Upper lobe of left lung (tissue), 6 donors: ENCODE data around the gene CRYAB. TPM values are rescaled to one million over a fixed set of nuclear protein-coding genes. Genes with fewer than 3 reads are reported as not detected.

Source experiments
- ATAC-seq, 2 donors: fragments of 200-7000 bp; cut with Tn5 transposase; one replicate each; pipeline ENCODE4 v1.9.1; 2022; ENCODE audit warnings: mild to moderate bottlenecking in 2 of 2, moderate library complexity in 2 of 2; ENCODE audit not compliant: low FRiP score in 2 of 2
- DNase-seq, 2 donors: peaks; one replicate each; pipeline ENCODE4 v3.0.0-alpha.2; 2019 to 2020
- H3K27ac ChIP-seq, 4 donors: fragments of 200-600 bp; sonication (generic); one replicate each; pipeline ENCODE4 v1.5.1; 2016 to 2019
- H3K27me3 ChIP-seq, 4 donors: fragments of 200-600 bp; sonication (generic); one replicate each; pipeline ENCODE4 v1.5.1; 2017 to 2019
- H3K36me3 ChIP-seq, 4 donors: fragments of 200-600 bp; sonication (generic); one replicate each; pipeline ENCODE4 v1.5.1; 2016 to 2019
- H3K4me1 ChIP-seq, 4 donors: fragments of 200-600 bp; sonication (generic); one replicate each; pipeline ENCODE4 v1.5.1; 2018 to 2019
- H3K4me3 ChIP-seq, 4 donors: fragments of 200-600 bp; sonication (generic); one replicate each; pipeline ENCODE4 v1.5.1; 2017 to 2019; ENCODE audit warnings: mild to moderate bottlenecking in 2 of 4, moderate library complexity in 1 of 4
- H3K9me3 ChIP-seq, 4 donors: fragments of 200-600 bp; sonication (generic); one replicate each; pipeline ENCODE4 v1.5.1; 2018 to 2019
- EP300 ChIP-seq, 4 donors: sonication (generic); formaldehyde crosslinking; IDR thresholded peaks; one replicate each; pipeline ENCODE4 v1.5.1; 2017; ENCODE audit warnings: antibody characterized with exemption in 4 of 4, control low read depth in 2 of 4
- POLR2A ChIP-seq, 4 donors: fragments of 450-650 bp; IDR thresholded peaks; one replicate each; pipeline ENCODE4 v1.5.1; 2016 to 2017; ENCODE audit warnings: antibody characterized with exemption in 4 of 4, mild to moderate bottlenecking in 2 of 4
- POLR2AphosphoS5 ChIP-seq, 2 donors: sonication (generic); formaldehyde crosslinking; IDR thresholded peaks; one replicate each; pipeline ENCODE4 v1.5.1; 2017; ENCODE audit warnings: antibody characterized with exemption in 2 of 2
- WGBS, 2 donors: methylation state at CpG; one replicate each; pipeline ENCODE4 v1.1.5; 2017 to 2018; 5-methylcytosine and 5-hydroxymethylcytosine counted together
- total RNA-seq, 6 donors: library from RNA; depleted of rRNA in 4 of 6; stranded (reverse); fragments of >200 nt in 4 of 6; gene quantifications; one replicate each; pipeline versions ENCODE4 v1.1.0 to v1.2.1, GENCODE V29; 2016 to 2021
- TF ChIP-seq, protein P1 (sequence below), 6 experiments: fragments of 450-650 bp in 4 of 6; fragments of 200-600 bp in 2 of 6; sonication (generic) in 2 of 6; IDR thresholded peaks; one replicate each; pipeline ENCODE4 v1.5.1; 2016 to 2019; ENCODE audit warnings: antibody characterized with exemption in 6 of 6
- donor health status: DM: no; HTN: no; CAD: no; lungs with moderate emphysema.
- donor health status: DM: no; HTN: yes; CAD: no; lungs with severe emphysema.

Gene CRYAB
- total RNA-seq, 6 donors from 2014 or later = 21.0 to 79.7 (median 30.2) TPM

DNA sequence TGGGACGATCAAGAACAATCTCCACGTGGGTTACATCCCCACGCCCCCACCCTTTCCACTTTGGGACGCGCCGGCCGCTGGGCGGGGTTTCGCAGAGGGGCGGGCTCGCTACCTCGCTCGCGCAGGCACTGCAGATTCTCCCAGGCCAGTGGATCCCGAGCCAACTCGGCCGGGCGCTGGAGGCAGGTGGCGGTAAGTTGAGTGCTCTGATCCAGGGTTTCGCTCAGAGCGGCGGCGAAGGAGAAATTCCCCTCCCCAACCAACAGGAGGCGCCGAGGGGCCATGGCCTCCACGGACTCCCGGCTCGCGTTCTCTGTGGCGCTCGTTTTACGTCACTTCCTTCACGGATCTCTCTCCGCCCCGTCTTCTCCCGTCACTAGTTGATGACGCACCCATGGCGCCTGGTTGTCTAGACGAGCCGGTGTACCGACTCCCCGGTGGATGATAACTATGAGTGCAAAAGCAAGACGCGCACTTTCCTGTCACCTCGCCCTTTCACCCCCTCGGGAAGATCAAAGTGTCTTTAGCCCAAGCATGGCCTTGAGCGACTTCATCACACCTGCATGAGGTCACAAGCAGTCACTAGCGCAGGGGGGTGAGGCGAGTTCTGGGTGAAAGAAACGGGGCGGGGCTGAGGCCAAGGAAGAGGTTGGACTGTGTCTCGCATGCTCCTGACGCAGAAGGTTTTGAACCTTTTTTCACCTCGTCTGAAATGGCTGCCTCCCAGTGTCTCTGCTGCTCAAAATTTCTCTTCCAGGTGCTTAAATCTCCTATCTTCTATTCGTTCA lies 32.5 kb downstream of the CRYAB start, which contains the start of the genes CFAP68 and FDXACB1:
CFAP68 (plus strand) TSS at position 693 of the 788 bp plus-strand sequence; CDS start at position 713, 20 bp downstream.
FDXACB1 (minus strand) TSS at position 317 of the 788 bp plus-strand sequence; CDS start at position 284, 33 bp downstream.
- no peaks in the 10 kb centered on the region for H3K9me3 ChIP-seq
- peak within 1 kb of the TSS; percentile 89 to 96 (median 92) for H3K27ac ChIP-seq
- H3K4me3 ChIP-seq = peak within 1 kb of the TSS; percentile 50 to 62 (median 58)
- DNase-seq = peak; percentile 97 to 98
- peaks cover 6 to 20% (median 13%) of the 10 kb centered on the region in 4 donors for H3K4me1 ChIP-seq
- H3K36me3 ChIP-seq = peaks cover 0 to 8% (median 2%) of the 10 kb centered on the region in 4 donors
- 0 to 1% methylated on average over 22 to 49 of the region's 55 CpGs for WGBS, 2 donors
- H3K27me3 ChIP-seq = no peaks in the 10 kb centered on the region
- peak; percentile 97 to 98 for ATAC-seq
- TF ChIP-seq POLR2AphosphoS5 (IDR thresholded peaks at IDR 0.05) = peak; percentile 86 to 94
- peak in 1 of 4 donors; percentile 40 for TF ChIP-seq EP300 (IDR thresholded peaks at IDR 0.05)
- TF ChIP-seq, protein P1, sequence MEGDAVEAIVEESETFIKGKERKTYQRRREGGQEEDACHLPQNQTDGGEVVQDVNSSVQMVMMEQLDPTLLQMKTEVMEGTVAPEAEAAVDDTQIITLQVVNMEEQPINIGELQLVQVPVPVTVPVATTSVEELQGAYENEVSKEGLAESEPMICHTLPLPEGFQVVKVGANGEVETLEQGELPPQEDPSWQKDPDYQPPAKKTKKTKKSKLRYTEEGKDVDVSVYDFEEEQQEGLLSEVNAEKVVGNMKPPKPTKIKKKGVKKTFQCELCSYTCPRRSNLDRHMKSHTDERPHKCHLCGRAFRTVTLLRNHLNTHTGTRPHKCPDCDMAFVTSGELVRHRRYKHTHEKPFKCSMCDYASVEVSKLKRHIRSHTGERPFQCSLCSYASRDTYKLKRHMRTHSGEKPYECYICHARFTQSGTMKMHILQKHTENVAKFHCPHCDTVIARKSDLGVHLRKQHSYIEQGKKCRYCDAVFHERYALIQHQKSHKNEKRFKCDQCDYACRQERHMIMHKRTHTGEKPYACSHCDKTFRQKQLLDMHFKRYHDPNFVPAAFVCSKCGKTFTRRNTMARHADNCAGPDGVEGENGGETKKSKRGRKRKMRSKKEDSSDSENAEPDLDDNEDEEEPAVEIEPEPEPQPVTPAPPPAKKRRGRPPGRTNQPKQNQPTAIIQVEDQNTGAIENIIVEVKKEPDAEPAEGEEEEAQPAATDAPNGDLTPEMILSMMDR (IDR thresholded peaks at IDR 0.05) = peak; percentile 93 to 99 (median 99)
- TF ChIP-seq POLR2A (IDR thresholded peaks at IDR 0.05) = peak in 3 of 4 donors; percentile 31 to 82 (median 63)

DNA sequence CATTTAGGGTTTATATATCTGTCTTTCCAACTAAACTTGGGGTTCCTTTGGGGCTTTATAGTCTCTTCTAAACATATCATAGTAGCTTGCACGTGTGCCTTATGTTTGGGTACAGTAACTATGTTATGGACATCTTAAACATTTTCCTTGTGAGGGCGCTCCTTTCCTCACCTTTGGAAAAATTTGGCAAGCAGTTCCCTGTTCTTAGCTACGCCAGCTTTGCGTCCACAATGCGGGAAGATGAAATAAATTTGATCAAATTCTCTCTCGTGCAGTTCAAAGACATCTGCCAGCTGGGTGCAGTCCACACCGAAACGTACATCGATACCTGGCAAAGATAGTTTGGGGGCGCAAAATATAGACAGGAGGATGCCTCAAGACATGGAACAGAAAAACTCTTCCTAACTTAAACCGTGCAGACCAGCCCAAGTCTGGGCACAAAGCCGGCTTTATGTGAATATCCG lies 33.2 kb downstream of the CRYAB start:
- Histone ChIP-seq H3K9me3 (no peaks in the 10 kb centered on the region), H3K4me1 (peaks cover 6 to 20% (median 13%) of the 10 kb centered on the region in 4 donors), H3K4me3 (peak overlapping the region; percentile 50 to 62 (median 58)), H3K27me3 (no peaks in the 10 kb centered on the region), H3K27ac (peak overlapping the region; percentile 89 to 96 (median 92)), H3K36me3 (peaks cover 0 to 8% (median 2%) of the 10 kb centered on the region in 4 donors)
- TF ChIP-seq, protein P1 (IDR thresholded peaks at IDR 0.05) = no peak
- TF ChIP-seq EP300 (IDR thresholded peaks at IDR 0.05) (no peak), POLR2AphosphoS5 (IDR thresholded peaks at IDR 0.05) (no peak), POLR2A (IDR thresholded peaks at IDR 0.05) (no peak)
- WGBS, 2 donors = 1 to 2% methylated on average over 13 of the region's 13 CpGs
- no peak for ATAC-seq
- DNase-seq = no peak

DNA sequence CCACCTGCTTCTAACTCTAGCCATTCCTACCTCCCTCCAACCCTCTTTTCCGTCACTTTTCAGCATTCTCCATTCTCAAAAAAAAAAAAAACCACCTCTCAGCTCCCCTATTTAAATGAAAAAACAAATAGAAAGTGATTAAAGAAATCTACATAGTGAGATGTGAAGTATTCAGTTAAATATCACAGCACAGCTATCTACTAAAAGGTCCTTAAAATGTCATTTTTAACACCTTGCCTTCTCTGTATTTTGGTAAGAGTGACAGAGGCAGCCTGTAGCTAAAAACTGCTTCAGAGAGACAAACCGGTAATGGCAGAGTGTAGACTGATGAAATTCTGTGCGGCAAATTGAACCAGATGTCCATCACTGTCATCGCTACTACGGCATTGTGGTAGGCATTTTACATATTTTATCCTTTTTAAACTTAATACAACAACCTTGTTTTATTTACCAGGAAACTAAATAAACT lies 39.8 kb downstream of the CRYAB start:
- H3K4me3 ChIP-seq = peak overlapping the region; percentile 84 to 98 (median 94)
- H3K27ac ChIP-seq = peak overlapping the region; percentile 84 to 95 (median 93)
- no peak for ATAC-seq
- no peaks in the 10 kb centered on the region for H3K9me3 ChIP-seq
- DNase-seq = no peak
- 64 to 69% methylated on average over 5 of the region's 5 CpGs for WGBS, 2 donors
- TF ChIP-seq, protein P1 (IDR thresholded peaks at IDR 0.05) = no peak
- TF ChIP-seq POLR2A (IDR thresholded peaks at IDR 0.05) = no peak
- TF ChIP-seq EP300 (IDR thresholded peaks at IDR 0.05) = no peak
- TF ChIP-seq POLR2AphosphoS5 (IDR thresholded peaks at IDR 0.05) = no peak
- H3K27me3 ChIP-seq = no peaks in the 10 kb centered on the region
- H3K36me3 ChIP-seq = peaks cover 2 to 28% (median 7%) of the 10 kb centered on the region in 4 donors
- peaks cover 9 to 21% (median 14%) of the 10 kb centered on the region in 4 donors for H3K4me1 ChIP-seq

DNA sequence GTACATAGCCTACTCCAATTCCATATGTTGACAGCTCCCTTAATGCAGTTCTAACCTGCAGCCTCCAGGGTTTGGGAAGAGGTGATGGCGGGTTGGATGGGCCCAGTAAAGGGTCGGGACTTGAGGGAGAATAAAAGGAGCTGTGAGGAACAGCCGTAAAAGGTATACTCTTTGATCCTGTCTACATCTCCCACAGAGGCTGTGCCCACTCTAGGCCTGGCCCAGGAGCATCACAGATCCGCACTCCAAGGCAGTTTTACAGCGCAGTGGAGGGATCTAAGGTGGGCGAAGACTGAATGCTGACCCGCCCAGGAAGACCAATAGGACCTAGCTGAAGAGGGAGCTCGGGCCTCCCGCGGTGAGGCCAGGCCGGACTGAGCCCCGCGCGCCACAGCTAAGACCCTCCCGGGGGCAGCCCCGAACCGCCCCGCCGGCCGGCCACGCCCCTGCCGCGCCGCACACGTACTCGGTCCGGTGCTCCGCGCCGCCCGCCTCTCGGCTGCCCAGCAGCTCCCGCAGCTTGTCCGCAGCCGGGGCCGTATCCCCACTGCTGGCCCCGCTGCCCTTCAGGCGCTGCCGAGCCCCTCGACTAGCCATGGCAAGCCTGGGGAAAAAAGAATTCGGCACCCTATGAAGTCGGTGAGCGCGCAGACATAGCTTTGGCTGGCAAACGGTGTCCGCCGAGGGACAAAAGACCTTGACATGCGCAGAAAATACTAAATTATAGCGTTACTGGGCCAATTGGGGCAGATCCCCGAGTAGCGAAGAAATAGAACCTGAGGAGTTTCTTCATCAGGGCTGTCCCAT lies 40.5 kb downstream of the CRYAB start, which contains the start of gene ALG9:
ALG9 (minus strand) TSS at position 696 of the 807 bp plus-strand sequence; CDS start at position 597, 99 bp downstream.
- peaks cover 9 to 21% (median 14%) of the 10 kb centered on the region in 4 donors for H3K4me1 ChIP-seq
- H3K27me3 ChIP-seq = no peaks in the 10 kb centered on the region
- H3K9me3 ChIP-seq = no peaks in the 10 kb centered on the region
- WGBS, 2 donors = 1% methylated on average over 28 to 36 of the region's 51 CpGs
- H3K36me3 ChIP-seq = peaks cover 5 to 35% (median 8%) of the 10 kb centered on the region in 4 donors
- peak; percentile 73 to 95 for DNase-seq
- ATAC-seq = peak; percentile 89 to 97
- TF ChIP-seq POLR2AphosphoS5 (IDR thresholded peaks at IDR 0.05) (peak; percentile 60 to 72), POLR2A (IDR thresholded peaks at IDR 0.05) (peak in 1 of 4 donors; percentile 54), EP300 (IDR thresholded peaks at IDR 0.05) (peak in 1 of 4 donors; percentile 26)
- TF ChIP-seq, protein P1 (IDR thresholded peaks at IDR 0.05) = peak in 5 of 6 experiments; percentile 19 to 41 (median 37)
- peak within 1 kb of the TSS; percentile 84 to 95 (median 93) for H3K27ac ChIP-seq
- peak within 1 kb of the TSS; percentile 84 to 98 (median 94) for H3K4me3 ChIP-seq
